SU-DHL-6 (cell line): ENCODE measurements around the gene SLC19A2.

Experiments used
- H2AFZ ChIP-seq: fragments of 200-600 bp; sonication (generic); 2 replicates; pipeline ENCODE4 v1.6.1; 2014; ENCODE audit warnings: low read depth, mild to moderate bottlenecking, moderate library complexity, mixed read lengths, antibody characterized with exemption, low read length; ENCODE audit not compliant: severe bottlenecking
- H3F3A ChIP-seq: fragments of 200-600 bp; shearing (Covaris generic); 2 replicates; pipeline ENCODE4 v1.6.0; 2016; ENCODE audit warnings: antibody characterized with exemption, mild to moderate bottlenecking; ENCODE audit not compliant: insufficient read depth
- H3K27ac ChIP-seq: fragments of 200-600 bp; sonication (generic); 2 replicates; pipeline ENCODE4 v1.5.1; 2016; ENCODE audit warnings: low read depth, mild to moderate bottlenecking, low read length, moderate library complexity, mixed read lengths
- H3K27me3 ChIP-seq: fragments of 200-600 bp; sonication (generic), shearing (Covaris generic); 2 replicates; pipeline ENCODE4 v1.6.0; 2014; ENCODE audit warnings: mild to moderate bottlenecking, low read length
- H3K36me3 ChIP-seq: fragments of 200-600 bp; sonication (generic); 2 replicates; pipeline ENCODE4 v1.6.1; 2014; ENCODE audit warnings: mild to moderate bottlenecking, low read length, mixed read lengths
- H3K4me2 ChIP-seq: fragments of 300-600, 200-600 bp; shearing (Covaris generic), sonication (generic); 2 replicates; pipeline ENCODE4 v1.6.0; 2014; ENCODE audit warnings: low read length, low read depth, mild to moderate bottlenecking; ENCODE audit not compliant: poor library complexity, severe bottlenecking
- H3K4me3 ChIP-seq: fragments of 200-600 bp; sonication (generic); 2 replicates; pipeline ENCODE4 v1.5.1; 2014; ENCODE audit warnings: antibody characterized with exemption, low read length, mild to moderate bottlenecking, mixed read lengths; ENCODE audit not compliant: insufficient read depth, poor library complexity, severe bottlenecking
- H3K79me2 ChIP-seq: fragments of 200-600 bp; sonication (generic); 2 replicates; pipeline ENCODE4 v1.6.1; 2014; ENCODE audit warnings: mild to moderate bottlenecking, low read length, moderate library complexity; ENCODE audit not compliant: insufficient read depth
- H3K9ac ChIP-seq: fragments of 200-600 bp; sonication (generic); 2 replicates; pipeline ENCODE4 v1.7.0; 2014; ENCODE audit warnings: mild to moderate bottlenecking, low read length
- H3K9me2 ChIP-seq: fragments of 200-600 bp; sonication (generic); replicated peaks from 2 replicates; pipeline ENCODE4 v1.6.1; 2014; ENCODE audit warnings: low read length; ENCODE audit not compliant: insufficient read depth
- H3K9me3 ChIP-seq: fragments of 200-600 bp; sonication (generic); 2 replicates; pipeline ENCODE4 v1.6.1; 2014; ENCODE audit warnings: low read length, mixed read lengths; ENCODE audit not compliant: insufficient read depth
- H4K20me1 ChIP-seq: fragments of 200-600 bp; sonication (generic); 2 replicates; pipeline ENCODE4 v1.6.1; 2014; ENCODE audit warnings: low read depth, mild to moderate bottlenecking, antibody characterized with exemption, low read length, moderate library complexity, mixed read lengths
- CTCF ChIP-seq: fragments of 200-600 bp; sonication (generic); IDR thresholded peaks from one replicate; pipeline ENCODE4 v1.5.1; 2017; ENCODE audit warnings: antibody characterized with exemption, mild to moderate bottlenecking, low read length, moderate library complexity; ENCODE audit not compliant: insufficient read depth, poor library complexity, severe bottlenecking
- EZH2phosphoT487 ChIP-seq: fragments of 200-600 bp; sonication (generic), shearing (Covaris generic); conservative IDR thresholded peaks from 2 replicates; pipeline ENCODE4 v1.6.1; 2018; ENCODE audit warnings: mild to moderate bottlenecking, antibody characterized with exemption, low read length, moderate library complexity, mixed read lengths

Gene SLC19A2

GRCh38 chr1:169510060-169510459 lies 24.3 kb upstream of the SLC19A2 start:
- Histone ChIP-seq H3K9me2 (no peaks in the 10 kb centered on the region), H3K4me3 (no peak overlapping the region), H3K27me3 (no peaks in the 10 kb centered on the region), H3K36me3 (no peaks in the 10 kb centered on the region), H3K79me2 (no peaks in the 10 kb centered on the region), H4K20me1 (no peaks in the 10 kb centered on the region), H3K27ac (no peak overlapping the region), H3F3A (no peaks in the 10 kb centered on the region), H3K4me2 (no peak overlapping the region), H3K9me3 (no peaks in the 10 kb centered on the region), H3K9ac (no peak overlapping the region), H2AFZ (no peak overlapping the region)
- TF ChIP-seq CTCF (no peak), EZH2phosphoT487 (no peak)

- no peak overlapping the region for H3K4me3 ChIP-seq
- H3K27me3 ChIP-seq = no peaks in the 10 kb centered on the region
- no peak overlapping the region for H3K9ac ChIP-seq
- no peak overlapping the region for H2AFZ ChIP-seq
- no peaks in the 10 kb centered on the region for H4K20me1 ChIP-seq
- no peaks in the 10 kb centered on the region for H3K9me2 ChIP-seq
- H3K36me3 ChIP-seq = no peaks in the 10 kb centered on the region
- TF ChIP-seq EZH2phosphoT487 = no peak
- no peak for TF ChIP-seq CTCF
- H3K9me3 ChIP-seq = no peaks in the 10 kb centered on the region
- no peaks in the 10 kb centered on the region for H3K79me2 ChIP-seq
- H3K27ac ChIP-seq = no peak overlapping the region
- H3F3A ChIP-seq = no peaks in the 10 kb centered on the region
- H3K4me2 ChIP-seq = no peak overlapping the region
Observed at GRCh38 chr1:169509354-169509753, 23.6 kb upstream of the SLC19A2 start.

GRCh38 chr1:169508432-169509338 lies 22.9 kb upstream of the SLC19A2 start:
- Histone ChIP-seq H3K9me3 (no peaks in the 10 kb centered on the region), H3K9ac (no peak overlapping the region), H3K4me2 (no peak overlapping the region), H3K79me2 (no peaks in the 10 kb centered on the region), H3K27me3 (no peaks in the 10 kb centered on the region), H3K9me2 (no peaks in the 10 kb centered on the region), H2AFZ (no peak overlapping the region), H3F3A (no peaks in the 10 kb centered on the region), H3K36me3 (no peaks in the 10 kb centered on the region), H3K27ac (no peak overlapping the region), H3K4me3 (no peak overlapping the region), H4K20me1 (no peaks in the 10 kb centered on the region)
- TF ChIP-seq CTCF (no peak), EZH2phosphoT487 (no peak)
